Measurements from ENCODE around the gene PCA3. TPM values are rescaled to one million over a fixed set of nuclear protein-coding genes. Genes with fewer than 3 reads are reported as not detected.

The PCA3 gene
- total RNA-seq, 1 experiment from 2014 or later = not detected

GRCh38 chr9:76818271-76818670, 54.0 kb downstream of the PCA3 start (continued):
- TF ChIP-seq SRF (IDR thresholded peaks at IDR 0.05; ENCODE audit: low read depth) (peak; percentile 54; the same call in 1 of the 2 replicates), SIN3A (IDR thresholded peaks at IDR 0.05; ENCODE audit: low read depth) (no peak)

DNA sequence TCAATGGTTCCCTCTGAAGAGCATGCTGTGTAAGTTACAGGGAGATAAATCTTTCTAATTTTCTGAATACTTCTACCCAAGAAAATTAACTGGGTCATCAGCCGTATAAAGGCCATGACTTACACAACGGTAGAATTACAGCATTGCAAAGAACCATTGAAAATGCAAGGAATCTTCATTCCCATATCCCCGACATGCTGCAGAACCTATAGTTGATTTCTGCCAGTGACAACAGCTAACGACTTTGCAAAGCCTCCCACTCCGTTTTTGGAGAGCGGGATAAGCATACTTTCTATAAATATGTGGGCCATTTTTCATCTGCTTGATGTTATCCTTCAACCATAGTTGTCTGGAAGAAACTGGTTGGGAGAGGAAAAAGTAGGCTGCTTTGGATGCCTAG, 56.2 kb downstream of the PCA3 start:
- CTCF ChIA-PET = no interaction called here
- no TSS peak for BruUV-seq (replicated peaks)
- POLR2A ChIA-PET = no interaction called here

More for the DNA sequence above, 56.2 kb downstream of the PCA3 start:
- Histone ChIP-seq H3K27ac (ENCODE audit: low read depth, low read length) (no peak overlapping the region), H3K9me2 (ENCODE audit: insufficient read depth) (no peaks in the 10 kb centered on the region), H3K4me2 (ENCODE audit: low read length) (no peak overlapping the region), H3K79me2 (ENCODE audit: insufficient read depth, low read length) (no peaks in the 10 kb centered on the region), H4K20me1 (ENCODE audit: insufficient read depth) (no peaks in the 10 kb centered on the region), H3K36me3 (ENCODE audit: control insufficient read depth in 1 of 2, insufficient read depth in 2 of 2, low read length in 2 of 2) (no peaks in the 10 kb centered on the region), H3K9ac (ENCODE audit: low read length) (no peak overlapping the region), H3K4me1 (ENCODE audit: control insufficient read depth in 1 of 2, insufficient read depth in 2 of 2, low read length in 2 of 2) (peaks cover 9 to 18% of the 10 kb centered on the region in 2 experiments; a peak in 3 of 4 replicates), H3K27me3 (ENCODE audit: insufficient read depth, low read length) (no peaks in the 10 kb centered on the region), H3K9me3 (ENCODE audit: control insufficient read depth in 1 of 2, insufficient read depth in 1 of 2, low read depth in 1 of 2, low read length in 2 of 2) (no peaks in the 10 kb centered on the region), H3K4me3 (replicated peaks in 1 of 2; ENCODE audit: low read depth in 1 of 2, low read length in 2 of 2) (no peak overlapping the region), H2AFZ (ENCODE audit: low read depth, low read length, poor library complexity, severe bottlenecking) (no peak overlapping the region)
- RAD21 ChIA-PET (ENCODE audit: low non-redundant PET in 1 of 2, low total read pairs in 2 of 2, uncharacterized antibody in 2 of 2, unreplicated experiment in 2 of 2) = no interaction called here
- no peak for ATAC-seq
- DNase-seq (ENCODE audit: low read depth, low spot score) = no peak
- intact Hi-C loops (cut with micrococcal nuclease) = no loop called here
- TF ChIP-seq YY1 (IDR thresholded peaks at IDR 0.05; ENCODE audit: extremely low read depth, insufficient replicate concordance, low read depth, low read length) (no peak), ZBTB33 (IDR thresholded peaks at IDR 0.05; ENCODE audit: extremely low read depth, insufficient replicate concordance, low read length) (no peak), CBX3 (IDR thresholded peaks at IDR 0.05; ENCODE audit: low read depth) (no peak), CEBPB (IDR thresholded peaks at IDR 0.05; ENCODE audit: low read depth) (no peak), EZH2 (IDR thresholded peaks at IDR 0.05) (no peak), FOSL1 (IDR thresholded peaks at IDR 0.05; ENCODE audit: low read depth) (no peak), MAX (IDR thresholded peaks at IDR 0.05) (no peak), CTCF (IDR thresholded peaks at IDR 0.05 in 2 of 3, conservative IDR thresholded peaks at IDR 0.05 in 1 of 3; ENCODE audit: borderline replicate concordance in 1 of 3, insufficient read depth in 1 of 3, low read depth in 2 of 3, low read length in 2 of 3) (no peak), POLR2A (IDR thresholded peaks at IDR 0.05; ENCODE audit: borderline replicate concordance, extremely low read depth, insufficient read depth, insufficient read length) (no peak), SRF (IDR thresholded peaks at IDR 0.05; ENCODE audit: low read depth) (no peak), JUND (IDR thresholded peaks at IDR 0.05) (no peak), SIN3A (IDR thresholded peaks at IDR 0.05; ENCODE audit: low read depth) (no peak), ELF1 (IDR thresholded peaks at IDR 0.05; ENCODE audit: borderline replicate concordance, low read depth) (no peak), POLR2AphosphoS5 (IDR thresholded peaks at IDR 0.05; ENCODE audit: low read depth, low read length) (no peak), ZNF274 (IDR thresholded peaks at IDR 0.05; ENCODE audit: low read depth, low read length) (no peak), ZFX (IDR thresholded peaks at IDR 0.05) (no peak)
